Neuronal stem cell (in vitro differentiated cells): ENCODE data around the gene SLC2A5.

Source experiments
- DNase-seq: peaks from one replicate; pipeline ENCODE4 v3.0.0-alpha.2; 2013; ENCODE audit warnings: low spot score
- H2AFZ ChIP-seq: one replicate; pipeline ENCODE4 v1.6.1; 2013; ENCODE audit warnings: mild to moderate bottlenecking, low read length, inconsistent platforms
- H2AK5ac ChIP-seq: 2 replicates; pipeline ENCODE4 v1.6.1; 2013; ENCODE audit warnings: low read depth, mild to moderate bottlenecking, inconsistent platforms, low read length, moderate library complexity, mixed read lengths
- H2BK120ac ChIP-seq: 2 replicates; pipeline ENCODE4 v1.6.1; 2013; ENCODE audit warnings: low read depth, mild to moderate bottlenecking, inconsistent platforms, low read length, moderate library complexity, mixed read lengths
- H2BK12ac ChIP-seq: one replicate; pipeline ENCODE4 v1.6.1; 2013; ENCODE audit warnings: low read length, inconsistent platforms
- H2BK15ac ChIP-seq: 2 replicates; pipeline ENCODE4 v1.6.1; 2013; ENCODE audit warnings: mild to moderate bottlenecking, low read length, inconsistent platforms, mixed read lengths
- H2BK5ac ChIP-seq: one replicate; pipeline ENCODE4 v1.6.1; 2013; ENCODE audit warnings: inconsistent platforms, mild to moderate bottlenecking, low read length, moderate library complexity
- H3K14ac ChIP-seq: one replicate; pipeline ENCODE4 v1.6.1; 2013; ENCODE audit warnings: low read length, inconsistent platforms
- H3K18ac ChIP-seq: 2 replicates; pipeline ENCODE4 v1.6.1; 2013; ENCODE audit warnings: low read length, inconsistent platforms
- H3K23ac ChIP-seq: 2 replicates; pipeline ENCODE4 v1.6.1; 2013; ENCODE audit warnings: low read depth, mild to moderate bottlenecking, mixed read lengths, low read length, inconsistent platforms; ENCODE audit not compliant: poor library complexity
- H3K27ac ChIP-seq: replicated peaks from 3 replicates; pipeline ENCODE4 v1.5.1; 2013; ENCODE audit warnings: low read length, inconsistent platforms
- H3K27me3 ChIP-seq, 3 experiments: 2 replicates each; pipeline ENCODE4 v1.6.1; 2013; ENCODE audit warnings: low read length in 3 of 3, mild to moderate bottlenecking in 2 of 3, inconsistent platforms in 1 of 3, low read depth in 1 of 3, mixed read lengths in 1 of 3, moderate library complexity in 1 of 3; ENCODE audit not compliant: control insufficient read depth in 3 of 3, insufficient read depth in 3 of 3
- H3K36me3 ChIP-seq, 2 donors: replicated peaks in 1 of 2; 2 replicates each; pipeline ENCODE4 v1.6.1; 2013; ENCODE audit warnings: low read length in 2 of 2; ENCODE audit not compliant: control insufficient read depth in 2 of 2, insufficient read depth in 2 of 2
- H3K4ac ChIP-seq: 2 replicates; pipeline ENCODE4 v1.6.1; 2013; ENCODE audit warnings: inconsistent platforms, mild to moderate bottlenecking, low read length, moderate library complexity
- H3K4me1 ChIP-seq, 2 donors: 1 replicate in 1 of 2; 2 replicates in 1 of 2; pipeline ENCODE4 v1.6.1; 2013; ENCODE audit warnings: low read length in 2 of 2, low read depth in 1 of 2; ENCODE audit not compliant: control insufficient read depth in 2 of 2, insufficient read depth in 1 of 2
- H3K4me2 ChIP-seq: one replicate; pipeline ENCODE4 v1.6.1; 2013; ENCODE audit warnings: mild to moderate bottlenecking, low read length, inconsistent platforms; ENCODE audit not compliant: insufficient read depth, poor library complexity, severe bottlenecking
- H3K4me3 ChIP-seq, 2 donors: 2 replicates each; pipeline ENCODE4 v1.5.1; 2013; ENCODE audit warnings: low read length in 2 of 2, mild to moderate bottlenecking in 2 of 2, inconsistent platforms in 1 of 2, moderate library complexity in 1 of 2
- H3K79me1 ChIP-seq: one replicate; pipeline ENCODE4 v1.6.1; 2013; ENCODE audit warnings: low read depth, mild to moderate bottlenecking, inconsistent platforms, low read length, moderate library complexity
- H3K9ac ChIP-seq: one replicate; pipeline ENCODE4 v1.6.1; 2013; ENCODE audit warnings: mild to moderate bottlenecking, low read depth, low read length, inconsistent platforms; ENCODE audit not compliant: poor library complexity
- H3K9me3 ChIP-seq, 2 donors: replicated peaks in 1 of 2; 2 replicates each; pipeline versions ENCODE3 to v1.6.1; 2013; ENCODE audit warnings: low read length in 2 of 2, mild to moderate bottlenecking in 2 of 2, inconsistent platforms in 1 of 2, low read depth in 1 of 2, mixed read lengths in 1 of 2, moderate library complexity in 1 of 2; ENCODE audit not compliant: control insufficient read depth in 2 of 2, insufficient read depth in 1 of 2
- H4K8ac ChIP-seq: one replicate; pipeline ENCODE4 v1.6.1; 2013; ENCODE audit warnings: low read depth, mild to moderate bottlenecking, inconsistent platforms, low read length, moderate library complexity
- H4K91ac ChIP-seq: one replicate; pipeline ENCODE4 v1.6.1; 2013; ENCODE audit warnings: low read length, low read depth, mild to moderate bottlenecking, inconsistent platforms; ENCODE audit not compliant: poor library complexity
- WGBS, 2 donors: extraction: QIAGEN DNeasy Blood & Tissue Kit; methylation state at CpG; one replicate each; pipeline ENCODE4 v1.1.7; 2013; ENCODE audit warnings: missing lambda C conversion rate in 2 of 2, mixed read lengths in 1 of 2; ENCODE audit not compliant: insufficient read length in 2 of 2, insufficient replicate concordance in 1 of 2; ENCODE audit errors: extremely low coverage in 2 of 2; 5-methylcytosine and 5-hydroxymethylcytosine counted together

Gene SLC2A5

GRCh38 chr1:9027307-9027706 is 42.1 kb downstream of the SLC2A5 start:
- Histone ChIP-seq H4K8ac (no peak overlapping the region), H3K27me3 (no peaks in the 10 kb centered on the region), H3K4me2 (no peak overlapping the region), H2BK5ac (no peak overlapping the region), H3K14ac (no peak overlapping the region), H3K4ac (no peak overlapping the region), H3K4me3 (no peak overlapping the region), H3K4me1 (no peaks in the 10 kb centered on the region), H3K36me3 (no peaks in the 10 kb centered on the region), H3K23ac (no peak overlapping the region), H3K79me1 (peaks cover 1% of the 10 kb centered on the region), H3K18ac (no peak overlapping the region), H3K9ac (no peak overlapping the region), H4K91ac (no peak overlapping the region), H2BK15ac (no peak overlapping the region), H2BK120ac (no peak overlapping the region), H2AFZ (no peak overlapping the region), H3K9me3 (peaks cover 12 to 15% of the 10 kb centered on the region in 2 donors), H2AK5ac (no peak overlapping the region), H3K27ac (no peak overlapping the region), H2BK12ac (no peak overlapping the region)
- no CpG with 5 or more reads among the region's 4 CpGs for WGBS, 2 donors
- no peak for DNase-seq

- no peaks in the 10 kb centered on the region for H3K4me1 ChIP-seq
- H3K4me3 ChIP-seq = no peak overlapping the region
- no peaks in the 10 kb centered on the region for H3K27me3 ChIP-seq
- peaks cover 0 to under 1% of the 10 kb centered on the region in 2 donors for H3K9me3 ChIP-seq
- peak overlapping the region; percentile 41 for H2BK120ac ChIP-seq
- peak overlapping the region; percentile 58 for H2BK15ac ChIP-seq
- no peaks in the 10 kb centered on the region for H3K79me1 ChIP-seq
- H3K27ac ChIP-seq = no peak overlapping the region
- no peak overlapping the region for H3K23ac ChIP-seq
- no peak overlapping the region for H3K9ac ChIP-seq
- H3K4me2 ChIP-seq = no peak overlapping the region
- H2AFZ ChIP-seq = no peak overlapping the region
- no peak overlapping the region for H2BK12ac ChIP-seq
- H4K91ac ChIP-seq = no peak overlapping the region
- H2AK5ac ChIP-seq = no peak overlapping the region
- WGBS, 2 donors = no CpG with 5 or more reads among the region's 5 CpGs
- no peak overlapping the region for H3K14ac ChIP-seq
- H3K18ac ChIP-seq = no peak overlapping the region
- H3K36me3 ChIP-seq = no peaks in the 10 kb centered on the region
- no peak for DNase-seq
- H4K8ac ChIP-seq = no peak overlapping the region
- no peak overlapping the region for H2BK5ac ChIP-seq
- H3K4ac ChIP-seq = no peak overlapping the region
Measured at GRCh38 chr1:9025449-9025848, 44.0 kb downstream of the SLC2A5 start.

- Histone ChIP-seq H3K23ac (peak overlapping the region; percentile 3), H2AK5ac (peak overlapping the region; percentile 81), H3K27ac (no peak overlapping the region), H4K8ac (no peak overlapping the region), H3K4me3 (peak overlapping the region in 1 of 2 donors; percentile 69), H3K27me3 (no peaks in the 10 kb centered on the region), H3K18ac (peak overlapping the region; percentile 3), H3K9me3 (no peaks in the 10 kb centered on the region), H2BK120ac (peak overlapping the region; percentile 64), H3K14ac (no peak overlapping the region), H3K9ac (peak overlapping the region; percentile 54), H3K4me2 (no peak overlapping the region), H2AFZ (no peak overlapping the region), H3K4ac (no peak overlapping the region), H4K91ac (no peak overlapping the region), H2BK5ac (peak overlapping the region; percentile 60), H3K79me1 (no peaks in the 10 kb centered on the region), H3K36me3 (no peaks in the 10 kb centered on the region), H2BK12ac (no peak overlapping the region), H2BK15ac (peak overlapping the region; percentile 30), H3K4me1 (no peaks in the 10 kb centered on the region)
- DNase-seq = no peak
- no CpG with 5 or more reads among the region's 20 CpGs for WGBS, 2 donors
Measured at GRCh38 chr1:9024837-9025236, 44.6 kb downstream of the SLC2A5 start.

GRCh38 chr1:9022773-9023172 is 46.7 kb downstream of the SLC2A5 start:
- no peaks in the 10 kb centered on the region for H3K36me3 ChIP-seq
- peaks cover 0 to 9% (median 0%) of the 10 kb centered on the region in 3 experiments for H3K27me3 ChIP-seq
- no peak overlapping the region for H3K4me3 ChIP-seq
- H3K9ac ChIP-seq = no peak overlapping the region
- no peak overlapping the region for H2BK12ac ChIP-seq
- no peak overlapping the region for H3K23ac ChIP-seq
- no peaks in the 10 kb centered on the region for H3K9me3 ChIP-seq
- no peak overlapping the region for H4K8ac ChIP-seq
- no peak overlapping the region for H2BK120ac ChIP-seq
- no peak overlapping the region for H2AK5ac ChIP-seq
- no peaks in the 10 kb centered on the region for H3K4me1 ChIP-seq
- no peak overlapping the region for H3K4ac ChIP-seq
- peak overlapping the region; percentile 48 for H3K18ac ChIP-seq
- H2BK15ac ChIP-seq = no peak overlapping the region
- H3K27ac ChIP-seq = no peak overlapping the region
- no peak overlapping the region for H2BK5ac ChIP-seq
- DNase-seq = no peak
- H3K4me2 ChIP-seq = no peak overlapping the region
- H4K91ac ChIP-seq = no peak overlapping the region
- peak overlapping the region; percentile 71 for H3K14ac ChIP-seq
- no CpG with 5 or more reads among the region's 10 CpGs for WGBS, 2 donors
- H2AFZ ChIP-seq = no peak overlapping the region
- H3K79me1 ChIP-seq = no peaks in the 10 kb centered on the region
